ENCODE data around the gene UBE2S.

UBE2S gene

GRCh38 chr19:55358943-55359908 lies 48.4 kb downstream of the UBE2S start:
- DNase-seq, result no peak

- DNase-seq, result no peak
Observed at GRCh38 chr19:55358493-55358892, 49.1 kb downstream of the UBE2S start.

- no peak for DNase-seq
Observed at GRCh38 chr19:55355213-55355821, 52.3 kb downstream of the UBE2S start.

GRCh38 chr19:55354698-55355212 lies 52.8 kb downstream of the UBE2S start, which contains the start of gene COX6B2:
Gene COX6B2 (minus strand): TSS chr19:55354719. CDS start chr19:55354521, 198 bp downstream.
- no peak for DNase-seq

- DNase-seq, result peak; percentile 54
Observed at GRCh38 chr19:55353803-55354697, 53.5 kb downstream of the UBE2S start.

GRCh38 chr19:55353356-55353802 lies 54.2 kb downstream of the UBE2S start:
- no peak for DNase-seq

GRCh38 chr19:55352549-55353145 lies 54.9 kb downstream of the UBE2S start:
- no peak for DNase-seq

GRCh38 chr19:55352040-55352439 lies 55.5 kb downstream of the UBE2S start:
- no peak for DNase-seq

GRCh38 chr19:55350620-55351315 lies 56.8 kb downstream of the UBE2S start:
- DNase-seq, result no peak
